Measurements from ENCODE around the gene ZFR2. TPM values are rescaled to one million over a fixed set of nuclear protein-coding genes. Genes with fewer than 3 reads are reported as not detected.

ZFR2 gene
- total RNA-seq, 1 donor from 2014 or later, result not detected

GRCh38 chr19:3773814-3774515 lies 94.9 kb downstream of the ZFR2 start:
- peaks cover 3% of the 10 kb centered on the region for H3K27me3 ChIP-seq (ENCODE audit: low read depth)
- no peak overlapping the region for H3K4me3 ChIP-seq
- no peaks in the 10 kb centered on the region for H3K36me3 ChIP-seq
- no peak overlapping the region for H3K27ac ChIP-seq (replicated peaks)
- TF ChIP-seq CTCF (IDR thresholded peaks at IDR 0.05; ENCODE audit: borderline replicate concordance), result no peak
- H3K4me1 ChIP-seq, result no peaks in the 10 kb centered on the region
- intact Hi-C loops (cut with micrococcal nuclease), result no loop called here
- no peaks in the 10 kb centered on the region for H3K9me3 ChIP-seq (replicated peaks)
- DNase-seq, result no peak

- Histone ChIP-seq H3K36me3 (peaks cover 19% of the 10 kb centered on the region), H3K27me3 (ENCODE audit: low read depth) (no peaks in the 10 kb centered on the region), H3K4me1 (no peaks in the 10 kb centered on the region), H3K27ac (replicated peaks) (no peak within 1 kb of the TSS), H3K4me3 (no peak within 1 kb of the TSS), H3K9me3 (replicated peaks) (no peaks in the 10 kb centered on the region)
- intact Hi-C loops (cut with micrococcal nuclease), result no loop called here
- TF ChIP-seq CTCF (IDR thresholded peaks at IDR 0.05; ENCODE audit: borderline replicate concordance), result no peak
- DNase-seq, result no peak
Measured at GRCh38 chr19:3771906-3772455, 96.9 kb downstream of the ZFR2 start, which contains the start of gene RAX2. TSS of gene RAX2 (minus strand) at chr19:3772228. CDS start at chr19:3771742, 486 bp downstream.

GRCh38 chr19:3771000-3771905 lies 97.6 kb downstream of the ZFR2 start:
- no peak for DNase-seq
- no peaks in the 10 kb centered on the region for H3K27me3 ChIP-seq (ENCODE audit: low read depth)
- H3K27ac ChIP-seq (replicated peaks), result no peak overlapping the region
- no peak overlapping the region for H3K4me3 ChIP-seq
- H3K36me3 ChIP-seq, result peaks cover 26% of the 10 kb centered on the region
- TF ChIP-seq CTCF (IDR thresholded peaks at IDR 0.05; ENCODE audit: borderline replicate concordance), result no peak
- H3K4me1 ChIP-seq, result no peaks in the 10 kb centered on the region
- intact Hi-C loops (cut with micrococcal nuclease), result no loop called here
- H3K9me3 ChIP-seq (replicated peaks), result no peaks in the 10 kb centered on the region

GRCh38 chr19:3770136-3770999 lies 98.5 kb downstream of the ZFR2 start:
- intact Hi-C loops (cut with micrococcal nuclease), result no loop called here
- Histone ChIP-seq H3K9me3 (replicated peaks) (no peaks in the 10 kb centered on the region), H3K4me1 (no peaks in the 10 kb centered on the region), H3K27ac (replicated peaks) (no peak overlapping the region), H3K27me3 (ENCODE audit: low read depth) (no peaks in the 10 kb centered on the region), H3K4me3 (no peak overlapping the region), H3K36me3 (peaks cover 35% of the 10 kb centered on the region)
- no peak for DNase-seq
- no peak for TF ChIP-seq CTCF (IDR thresholded peaks at IDR 0.05; ENCODE audit: borderline replicate concordance)

- DNase-seq, result no peak
- no peak for TF ChIP-seq CTCF (IDR thresholded peaks at IDR 0.05; ENCODE audit: borderline replicate concordance)
- H3K4me3 ChIP-seq, result no peak overlapping the region
- H3K27me3 ChIP-seq (ENCODE audit: low read depth), result no peaks in the 10 kb centered on the region
- H3K27ac ChIP-seq (replicated peaks), result no peak overlapping the region
- H3K9me3 ChIP-seq (replicated peaks), result no peaks in the 10 kb centered on the region
- H3K4me1 ChIP-seq, result no peaks in the 10 kb centered on the region
- H3K36me3 ChIP-seq, result peaks cover 41% of the 10 kb centered on the region
- intact Hi-C loops (cut with micrococcal nuclease), result no loop called here
Measured at GRCh38 chr19:3769494-3769893, 99.3 kb downstream of the ZFR2 start.
